ENCODE measurements around the gene CREB5.
"Not testable (repeated sequence)": the region's sequence is repeated elsewhere in the genome, so short reads cannot be mapped to it uniquely, and the experiment has no call there.

The CREB5 gene

GRCh38 chr7:28813243-28813962, 401.1 kb downstream of the CREB5 start:
- TF ChIP-seq CTCF (IDR thresholded peaks at IDR 0.05; ENCODE audit: insufficient read depth, missing control alignments): no peak
- no peak for FAIRE-seq
- no peak for DNase-seq (ENCODE audit: insufficient read length, low spot score)

- FAIRE-seq (no peak), DNase-seq (ENCODE audit: insufficient read length, low spot score) (no peak)
- no peak for TF ChIP-seq CTCF (IDR thresholded peaks at IDR 0.05; ENCODE audit: insufficient read depth, missing control alignments)
Measured at GRCh38 chr7:28815369-28815927, 403.1 kb downstream of the CREB5 start.

- FAIRE-seq (no peak), DNase-seq (ENCODE audit: insufficient read length, low spot score) (no peak)
- TF ChIP-seq CTCF (IDR thresholded peaks at IDR 0.05; ENCODE audit: insufficient read depth, missing control alignments): no peak
Measured at GRCh38 chr7:28815928-28816373, 403.6 kb downstream of the CREB5 start.

- FAIRE-seq (no peak), DNase-seq (ENCODE audit: insufficient read length, low spot score) (no peak)
- TF ChIP-seq CTCF (IDR thresholded peaks at IDR 0.05; ENCODE audit: insufficient read depth, missing control alignments): no peak
Measured at GRCh38 chr7:28818996-28819395, 406.7 kb downstream of the CREB5 start.

- TF ChIP-seq CTCF (IDR thresholded peaks at IDR 0.05; ENCODE audit: insufficient read depth, missing control alignments): no peak
- no peak for FAIRE-seq
- DNase-seq (ENCODE audit: insufficient read length, low spot score): no peak
Measured at GRCh38 chr7:28823582-28823981, 411.3 kb downstream of the CREB5 start.

- not testable (repeated sequence) for DNase-seq (ENCODE audit: insufficient read length, low spot score); FAIRE-seq
Measured at GRCh38 chr7:28825817-28826448, 413.6 kb downstream of the CREB5 start.

GRCh38 chr7:28830846-28831245, 418.5 kb downstream of the CREB5 start:
- FAIRE-seq (no peak), DNase-seq (ENCODE audit: insufficient read length, low spot score) (no peak)

More at GRCh38 chr7:28830846-28831245, 418.5 kb downstream of the CREB5 start:
- no peak for TF ChIP-seq CTCF (IDR thresholded peaks at IDR 0.05; ENCODE audit: insufficient read depth, missing control alignments)

Measured in D721Med (cell line).